Stimulated activated CD4-positive, alpha-beta T cell treated with anti-CD3 and anti-CD28 coated beads, Interleukin-15, amount 100 ng/mL, for 1 hour (primary cell): ENCODE measurements around the gene GLIPR2.
"Not testable (repeated sequence)": the region's sequence is repeated elsewhere in the genome, so short reads cannot be mapped to it uniquely, and the experiment has no call there.

Experiments
- DNase-seq, 2 donors: peaks; one replicate each; pipeline ENCODE4 v3.0.0-alpha.2; 2020; ENCODE audit warnings: low read depth in 1 of 2, low spot score in 1 of 2

The GLIPR2 gene

GRCh38 chr9:36136272-36136893 lies at the start of gene GLIPR2:
TSS of gene GLIPR2 (plus strand) at chr9:36136733. CDS start at chr9:36136779, 46 bp downstream.
- peak; percentile 64 to 68 for DNase-seq

GRCh38 chr9:36087054-36087453 lies 49.5 kb upstream of the GLIPR2 start:
- not testable (repeated sequence) for DNase-seq

GRCh38 chr9:36088020-36088419 lies 48.5 kb upstream of the GLIPR2 start:
- DNase-seq = no peak

- no peak for DNase-seq
Measured at GRCh38 chr9:36091026-36091953, 45.2 kb upstream of the GLIPR2 start.

GRCh38 chr9:36092014-36092413 lies 44.5 kb upstream of the GLIPR2 start:
- no peak for DNase-seq

GRCh38 chr9:36092509-36093215 lies 43.9 kb upstream of the GLIPR2 start:
- peak in 1 of 2 donors; percentile 3 for DNase-seq

- no peak for DNase-seq
Measured at GRCh38 chr9:36093384-36093783, 43.1 kb upstream of the GLIPR2 start.

GRCh38 chr9:36099718-36100117 lies 36.8 kb upstream of the GLIPR2 start:
- no peak for DNase-seq

GRCh38 chr9:36100532-36100931 lies 36.0 kb upstream of the GLIPR2 start:
- no peak for DNase-seq

- DNase-seq = no peak
Measured at GRCh38 chr9:36101916-36102741, 34.4 kb upstream of the GLIPR2 start.

- DNase-seq = peak; percentile 76 to 78
Measured at GRCh38 chr9:36102742-36103495, 33.6 kb upstream of the GLIPR2 start.

GRCh38 chr9:36109071-36109470 lies 27.5 kb upstream of the GLIPR2 start:
- no peak for DNase-seq

GRCh38 chr9:36110434-36110833 lies 26.1 kb upstream of the GLIPR2 start:
- DNase-seq = no peak

- DNase-seq = no peak
Measured at GRCh38 chr9:36112516-36112915, 24.0 kb upstream of the GLIPR2 start.

- no peak for DNase-seq
Measured at GRCh38 chr9:36113999-36114398, 22.5 kb upstream of the GLIPR2 start.

- DNase-seq = no peak
Measured at GRCh38 chr9:36116593-36116992, 19.9 kb upstream of the GLIPR2 start.

GRCh38 chr9:36118201-36118600 lies 18.3 kb upstream of the GLIPR2 start:
- no peak for DNase-seq

GRCh38 chr9:36118706-36119105 lies 17.8 kb upstream of the GLIPR2 start:
- no peak for DNase-seq

GRCh38 chr9:36119476-36119875 lies 17.1 kb upstream of the GLIPR2 start:
- no peak for DNase-seq

- no peak for DNase-seq
Measured at GRCh38 chr9:36120705-36121104, 15.8 kb upstream of the GLIPR2 start.
